HepG2 (cell line): Measurements from ENCODE around the gene NUP153. TPM values are rescaled to one million over a fixed set of nuclear protein-coding genes. Genes with fewer than 3 reads are reported as not detected.
A peak's percentile ranks its signal among the peaks of the same experiment; 100 is the strongest.

ENCODE experiments used
- ARID2 ChIP-seq: sonication (generic); formaldehyde crosslinking; IDR thresholded peaks from 2 replicates; pipeline ENCODE4 v1.8.1; 2022; ENCODE audit warnings: mild to moderate bottlenecking, missing genetic modification reagents, borderline replicate concordance
- BRD4 ChIP-seq: sonication (generic); formaldehyde crosslinking; IDR thresholded peaks from 2 replicates; pipeline ENCODE4 v1.4.0; 2020; ENCODE audit warnings: missing genetic modification reagents
- CERS6 ChIP-seq: sonication (generic); formaldehyde crosslinking; IDR thresholded peaks from 2 replicates; pipeline ENCODE4 v1.5.0; 2020; ENCODE audit warnings: missing genetic modification reagents
- GABPB1 ChIP-seq: IDR thresholded peaks from 2 replicates; pipeline ENCODE4 v1.6.1; 2016; ENCODE audit warnings: mild to moderate bottlenecking, missing genetic modification reagents, moderate library complexity, missing compliant biosample characterization
- HDAC2 ChIP-seq: sonication (generic); formaldehyde crosslinking; IDR thresholded peaks from 2 replicates; pipeline ENCODE4 v1.4.0; 2020; ENCODE audit warnings: missing genetic modification reagents
- HHEX ChIP-seq: IDR thresholded peaks from 2 replicates; pipeline ENCODE4 v1.6.1; 2016; ENCODE audit warnings: control low read depth
- JUN ChIP-seq: sonication (generic); formaldehyde crosslinking; IDR thresholded peaks from 2 replicates; pipeline ENCODE4 v1.4.0; 2020; ENCODE audit warnings: mild to moderate bottlenecking, missing genetic modification reagents
- NFE2L2 ChIP-seq: fragments of 150-350 bp; IDR thresholded peaks from 2 replicates; pipeline ENCODE4 v1.6.1; 2014; ENCODE audit warnings: low read length
- NFKB2 ChIP-seq: sonication (generic); formaldehyde crosslinking; IDR thresholded peaks from 2 replicates; pipeline ENCODE4 v1.4.0; 2020; ENCODE audit warnings: missing genetic modification reagents, borderline replicate concordance
- NR2C2 ChIP-seq: sonication (generic); formaldehyde crosslinking; IDR thresholded peaks from 2 replicates; pipeline ENCODE4 v1.4.0; 2020; ENCODE audit warnings: missing genetic modification reagents, mild to moderate bottlenecking, moderate library complexity, borderline replicate concordance
- PHF5A ChIP-seq: IDR thresholded peaks from one replicate; pipeline ENCODE4 v1.6.1; 2018; ENCODE audit warnings: low read depth, missing genetic modification reagents; ENCODE audit not compliant: unreplicated experiment
- RAD51 ChIP-seq: fragments of 450-650 bp; IDR thresholded peaks from 2 replicates; pipeline ENCODE4 v1.6.1; 2016; ENCODE audit warnings: borderline replicate concordance
- SIN3A ChIP-seq: IDR thresholded peaks from 2 replicates; pipeline ENCODE4 v1.6.1; 2011; ENCODE audit warnings: low read depth, mild to moderate bottlenecking, control low read depth, low read length, borderline replicate concordance
- SNRNP70 ChIP-seq: fragments of 200-400 bp; formaldehyde crosslinking; IDR thresholded peaks from 2 replicates; pipeline ENCODE4 v1.6.1; 2017; ENCODE audit warnings: mild to moderate bottlenecking, low read depth, low read length, moderate library complexity
- TEAD3 ChIP-seq: optimal IDR thresholded peaks from 2 replicates; pipeline ENCODE3; 2016; ENCODE audit warnings: borderline replicate concordance
- ZFP36L1 ChIP-seq: sonication (generic); formaldehyde crosslinking; IDR thresholded peaks from 2 replicates; pipeline ENCODE4 v1.8.0; 2022; ENCODE audit warnings: mild to moderate bottlenecking, missing genetic modification reagents, moderate library complexity
- ZNF33B ChIP-seq: sonication (generic); formaldehyde crosslinking; IDR thresholded peaks from 2 replicates; pipeline ENCODE4 v1.5.1; 2020; ENCODE audit warnings: mild to moderate bottlenecking, missing genetic modification reagents
- ZNF724P ChIP-seq: sonication (generic); formaldehyde crosslinking; IDR thresholded peaks from 2 replicates; pipeline ENCODE4 v1.8.0; 2022; ENCODE audit warnings: missing genetic modification reagents, borderline replicate concordance
- ZNF891 ChIP-seq: sonication (generic); formaldehyde crosslinking; IDR thresholded peaks from 2 replicates; pipeline ENCODE4 v1.5.0; 2020; ENCODE audit warnings: mild to moderate bottlenecking, missing genetic modification reagents
- ZSCAN20 ChIP-seq: sonication (generic); formaldehyde crosslinking; IDR thresholded peaks from 2 replicates; pipeline ENCODE4 v1.4.0; 2020; ENCODE audit warnings: missing genetic modification reagents, mild to moderate bottlenecking, borderline replicate concordance
- ZSCAN22 ChIP-seq: sonication (generic); formaldehyde crosslinking; IDR thresholded peaks from 2 replicates; pipeline ENCODE4 v1.4.0; 2020; ENCODE audit warnings: mild to moderate bottlenecking, missing genetic modification reagents
- ZSCAN30 ChIP-seq: sonication (generic); formaldehyde crosslinking; IDR thresholded peaks from 2 replicates; pipeline ENCODE4 v1.5.0; 2020; ENCODE audit warnings: mild to moderate bottlenecking, missing genetic modification reagents
- polyA plus RNA-seq, 8 experiments: library from polyadenylated mRNA; depleted of rRNA in 3 of 8; stranded (reverse) in 7 of 8; unstranded in 1 of 8; fragments of >200 nt; fragmentation: Illumina TruSeq in 4 of 8; extraction: Trizol in 4 of 8; gene quantifications; 2 replicates each; pipeline versions ENCODE4 v1.2.1 to v1.2.3, GENCODE V29; 2011 to 2016; ENCODE audit warnings: low read depth in 4 of 8, missing spikeins in 1 of 8, mixed read lengths in 1 of 8; ENCODE audit not compliant: insufficient read depth in 1 of 8
- total RNA-seq, 5 experiments: library from RNA; depleted of rRNA; stranded (reverse); fragments of >200 nt; fragmentation: Illumina TruSeq; extraction: Trizol; gene quantifications; 2 replicates each; pipeline ENCODE4 v1.2.3, GENCODE V29; 2016; ENCODE audit warnings: low read depth in 1 of 5
- TF ChIP-seq, protein P1 (sequence below): sonication (generic); IDR thresholded peaks from 2 replicates; pipeline ENCODE4 v1.6.1; 2016; ENCODE audit warnings: low read depth, borderline replicate concordance
- TF ChIP-seq, protein P2 (sequence below): sonication (generic); formaldehyde crosslinking; IDR thresholded peaks from 2 replicates; pipeline ENCODE4 v1.4.0; 2020; ENCODE audit warnings: missing genetic modification reagents
- TF ChIP-seq, protein P3 (sequence below): IDR thresholded peaks from 2 replicates; pipeline ENCODE4 v1.6.1; 2016; ENCODE audit warnings: mild to moderate bottlenecking

Gene NUP153
- total and polyA plus RNA-seq, 2 of the 13 experiments (the other 11 are each of a cell fraction or from before 2014, with no cell fraction given), result 29.8 to 55.2 TPM

GRCh38 chr6:17706580-17707370 is at the start of gene NUP153 (continued):
- TF ChIP-seq ZSCAN30 (CRISPR knock-in tag) (peak; percentile 64; the same call in 1 of the 2 replicates), PHF5A (CRISPR knock-in tag) (peak; percentile 96), HDAC2 (CRISPR knock-in tag) (peak; percentile 97), ZSCAN22 (CRISPR knock-in tag) (peak; percentile 76; the same call in 1 of the 2 replicates), ZFP36L1 (no peak), CERS6 (CRISPR knock-in tag) (no peak), ZNF724P (CRISPR knock-in tag) (0 out of 2 replicates have a peak, but pooled peaks have one; percentile 9), ARID2 (peak; percentile 84; the same call in 1 of the 2 replicates), NR2C2 (peak; percentile 91), ZNF891 (CRISPR knock-in tag) (peak; percentile 40), HHEX (CRISPR knock-in tag) (no peak; the same call in 1 of the 2 replicates), SIN3A (no peak), NFE2L2 (0 out of 2 replicates have a peak, but pooled peaks have one; percentile 10), TEAD3 (CRISPR knock-in tag) (peak; percentile 96), SNRNP70 (no peak), JUN (CRISPR knock-in tag) (peak; percentile 88), BRD4 (CRISPR knock-in tag) (peak; percentile 91), ZSCAN20 (peak; percentile 79; the same call in 1 of the 2 replicates), RAD51 (no peak), GABPB1 (CRISPR knock-in tag) (peak; percentile 98), NFKB2 (CRISPR knock-in tag) (no peak; the same call in none of the 2 replicates), ZNF33B (peak; percentile 81)
- TF ChIP-seq, protein P1, sequence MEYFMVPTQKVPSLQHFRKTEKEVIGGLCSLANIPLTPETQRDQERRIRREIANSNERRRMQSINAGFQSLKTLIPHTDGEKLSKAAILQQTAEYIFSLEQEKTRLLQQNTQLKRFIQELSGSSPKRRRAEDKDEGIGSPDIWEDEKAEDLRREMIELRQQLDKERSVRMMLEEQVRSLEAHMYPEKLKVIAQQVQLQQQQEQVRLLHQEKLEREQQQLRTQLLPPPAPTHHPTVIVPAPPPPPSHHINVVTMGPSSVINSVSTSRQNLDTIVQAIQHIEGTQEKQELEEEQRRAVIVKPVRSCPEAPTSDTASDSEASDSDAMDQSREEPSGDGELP, result peak; percentile 79; the same call in 1 of the 2 replicates
- TF ChIP-seq, protein P2, sequence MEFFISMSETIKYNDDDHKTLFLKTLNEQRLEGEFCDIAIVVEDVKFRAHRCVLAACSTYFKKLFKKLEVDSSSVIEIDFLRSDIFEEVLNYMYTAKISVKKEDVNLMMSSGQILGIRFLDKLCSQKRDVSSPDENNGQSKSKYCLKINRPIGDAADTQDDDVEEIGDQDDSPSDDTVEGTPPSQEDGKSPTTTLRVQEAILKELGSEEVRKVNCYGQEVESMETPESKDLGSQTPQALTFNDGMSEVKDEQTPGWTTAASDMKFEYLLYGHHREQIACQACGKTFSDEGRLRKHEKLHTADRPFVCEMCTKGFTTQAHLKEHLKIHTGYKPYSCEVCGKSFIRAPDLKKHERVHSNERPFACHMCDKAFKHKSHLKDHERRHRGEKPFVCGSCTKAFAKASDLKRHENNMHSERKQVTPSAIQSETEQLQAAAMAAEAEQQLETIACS, result peak; percentile 76
- TF ChIP-seq, protein P3, sequence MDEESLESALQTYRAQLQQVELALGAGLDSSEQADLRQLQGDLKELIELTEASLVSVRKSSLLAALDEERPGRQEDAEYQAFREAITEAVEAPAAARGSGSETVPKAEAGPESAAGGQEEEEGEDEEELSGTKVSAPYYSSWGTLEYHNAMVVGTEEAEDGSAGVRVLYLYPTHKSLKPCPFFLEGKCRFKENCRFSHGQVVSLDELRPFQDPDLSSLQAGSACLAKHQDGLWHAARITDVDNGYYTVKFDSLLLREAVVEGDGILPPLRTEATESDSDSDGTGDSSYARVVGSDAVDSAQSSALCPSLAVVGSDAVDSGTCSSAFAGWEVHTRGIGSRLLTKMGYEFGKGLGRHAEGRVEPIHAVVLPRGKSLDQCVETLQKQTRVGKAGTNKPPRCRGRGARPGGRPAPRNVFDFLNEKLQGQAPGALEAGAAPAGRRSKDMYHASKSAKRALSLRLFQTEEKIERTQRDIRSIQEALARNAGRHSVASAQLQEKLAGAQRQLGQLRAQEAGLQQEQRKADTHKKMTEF (CRISPR knock-in tag), result peak; percentile 92
